HepG2 (cell line): Measurements from ENCODE around the gene NAIF1. TPM values are rescaled to one million over a fixed set of nuclear protein-coding genes. Genes with fewer than 3 reads are reported as not detected.
A peak's percentile ranks its signal among the peaks of the same experiment; 100 is the strongest.

Experiments used
- AKAP8 ChIP-seq: sonication (generic); formaldehyde crosslinking; IDR thresholded peaks from 2 replicates; pipeline ENCODE4 v1.5.1; 2020; ENCODE audit warnings: mild to moderate bottlenecking, missing genetic modification reagents
- CBX2 ChIP-seq, 2 experiments: fragments of 200-600 bp in 1 of 2; sonication (generic); formaldehyde crosslinking in 1 of 2; IDR thresholded peaks; 2 replicates each; pipeline versions ENCODE4 v1.7.0 to v1.8.1; 2018 to 2022; ENCODE audit warnings: low read depth in 2 of 2, low read length in 1 of 2, mild to moderate bottlenecking in 1 of 2, missing genetic modification reagents in 1 of 2
- ESRRA ChIP-seq: sonication (generic); formaldehyde crosslinking; IDR thresholded peaks from 2 replicates; pipeline ENCODE4 v1.5.1; 2020; ENCODE audit warnings: mild to moderate bottlenecking, low read depth, missing genetic modification reagents
- JUN ChIP-seq: sonication (generic); formaldehyde crosslinking; IDR thresholded peaks from 2 replicates; pipeline ENCODE4 v1.4.0; 2020; ENCODE audit warnings: mild to moderate bottlenecking, missing genetic modification reagents
- MATR3 ChIP-seq: sonication (generic); formaldehyde crosslinking; IDR thresholded peaks from 2 replicates; pipeline ENCODE4 v1.4.0; 2020; ENCODE audit warnings: missing genetic modification reagents
- MTA3 ChIP-seq: sonication (generic); formaldehyde crosslinking; IDR thresholded peaks from 2 replicates; pipeline ENCODE4 v1.4.0; 2020; ENCODE audit warnings: missing genetic modification reagents
- MYC ChIP-seq: sonication (generic); formaldehyde crosslinking; IDR thresholded peaks from 2 replicates; pipeline ENCODE4 v1.9.0; 2021; ENCODE audit warnings: missing genetic modification reagents, borderline replicate concordance
- NFAT5 ChIP-seq: sonication (generic); formaldehyde crosslinking; IDR thresholded peaks from 2 replicates; pipeline ENCODE4 v1.4.0; 2020; ENCODE audit warnings: missing genetic modification reagents
- SNAPC5 ChIP-seq: sonication (generic); formaldehyde crosslinking; IDR thresholded peaks from 2 replicates; pipeline ENCODE4 v1.8.1; 2023; ENCODE audit warnings: mild to moderate bottlenecking, missing genetic modification reagents, borderline replicate concordance
- ZBTB33 ChIP-seq: sonication (generic); formaldehyde crosslinking; IDR thresholded peaks from 2 replicates; pipeline ENCODE4 v1.4.0; 2020; ENCODE audit warnings: missing genetic modification reagents
- ZBTB8A ChIP-seq: sonication (generic); formaldehyde crosslinking; IDR thresholded peaks from 2 replicates; pipeline ENCODE4 v1.4.0; 2020; ENCODE audit warnings: mild to moderate bottlenecking, low read depth, missing genetic modification reagents, borderline replicate concordance
- ZIK1 ChIP-seq: sonication (generic); formaldehyde crosslinking; IDR thresholded peaks from 2 replicates; pipeline ENCODE4 v1.5.0; 2020; ENCODE audit warnings: mild to moderate bottlenecking, low read depth, missing genetic modification reagents, borderline replicate concordance
- ZNF232 ChIP-seq: sonication (generic); formaldehyde crosslinking; IDR thresholded peaks from 2 replicates; pipeline ENCODE4 v1.4.0; 2020; ENCODE audit warnings: missing genetic modification reagents, borderline replicate concordance
- ZNF335 ChIP-seq: sonication (generic); formaldehyde crosslinking; IDR thresholded peaks from 2 replicates; pipeline ENCODE4 v1.4.0; 2020; ENCODE audit warnings: missing genetic modification reagents
- ZNF468 ChIP-seq: sonication (generic); formaldehyde crosslinking; IDR thresholded peaks from 2 replicates; pipeline ENCODE4 v1.8.0; 2022; ENCODE audit warnings: mild to moderate bottlenecking, moderate library complexity, missing genetic modification reagents
- ZNF501 ChIP-seq: sonication (generic); formaldehyde crosslinking; IDR thresholded peaks from 2 replicates; pipeline ENCODE4 v1.5.1; 2020; ENCODE audit warnings: mild to moderate bottlenecking, moderate library complexity, missing genetic modification reagents
- ZNF552 ChIP-seq: sonication (generic); formaldehyde crosslinking; IDR thresholded peaks from 2 replicates; pipeline ENCODE4 v1.9.0; 2022; ENCODE audit warnings: missing genetic modification reagents, mild to moderate bottlenecking, borderline replicate concordance
- ZNF556 ChIP-seq: sonication (generic); formaldehyde crosslinking; IDR thresholded peaks from 2 replicates; pipeline ENCODE4 v1.4.0; 2020; ENCODE audit warnings: mild to moderate bottlenecking, missing genetic modification reagents, borderline replicate concordance
- ZNF567 ChIP-seq: sonication (generic); formaldehyde crosslinking; IDR thresholded peaks from 2 replicates; pipeline ENCODE4 v1.8.1; 2023; ENCODE audit warnings: mild to moderate bottlenecking, missing genetic modification reagents, borderline replicate concordance
- ZNF570 ChIP-seq: sonication (generic); formaldehyde crosslinking; IDR thresholded peaks from 2 replicates; pipeline ENCODE4 v1.4.0; 2020; ENCODE audit warnings: mild to moderate bottlenecking, missing genetic modification reagents, borderline replicate concordance
- ZNF644 ChIP-seq: IDR thresholded peaks from 2 replicates; pipeline ENCODE4 v1.6.1; 2016; ENCODE audit warnings: low read depth
- ZNF709 ChIP-seq: sonication (generic); formaldehyde crosslinking; IDR thresholded peaks from 2 replicates; pipeline ENCODE4 v1.5.0; 2020; ENCODE audit warnings: mild to moderate bottlenecking, missing genetic modification reagents
- polyA plus RNA-seq, 8 experiments: library from polyadenylated mRNA; depleted of rRNA in 3 of 8; stranded (reverse) in 7 of 8; unstranded in 1 of 8; fragments of >200 nt; fragmentation: Illumina TruSeq in 4 of 8; extraction: Trizol in 4 of 8; gene quantifications; 2 replicates each; pipeline versions ENCODE4 v1.2.1 to v1.2.3, GENCODE V29; 2011 to 2016; ENCODE audit warnings: low read depth in 4 of 8, missing spikeins in 1 of 8, mixed read lengths in 1 of 8; ENCODE audit not compliant: insufficient read depth in 1 of 8
- total RNA-seq, 5 experiments: library from RNA; depleted of rRNA; stranded (reverse); fragments of >200 nt; fragmentation: Illumina TruSeq; extraction: Trizol; gene quantifications; 2 replicates each; pipeline ENCODE4 v1.2.3, GENCODE V29; 2016; ENCODE audit warnings: low read depth in 1 of 5

The NAIF1 gene
- total and polyA plus RNA-seq, 2 of the 13 experiments (the other 11 are each of a cell fraction or from before 2014, with no cell fraction given) = 6.0 to 6.9 TPM

GRCh38 chr9:128104171-128104618 lies 37.1 kb upstream of the NAIF1 start (continued):
- no peak for TF ChIP-seq NFAT5 (CRISPR knock-in tag)
- peak; percentile 56; the same call in 1 of the 2 replicates for TF ChIP-seq ZNF644 (CRISPR knock-in tag)
- no peak for TF ChIP-seq ZNF570
- no peak for TF ChIP-seq CBX2 (IDR thresholded peaks at IDR 0.05; ENCODE audit: low read depth, low read length)
- no peak for TF ChIP-seq CBX2 (CRISPR knock-in tag; IDR thresholded peaks at IDR 0.05; ENCODE audit: low read depth)
- no peak for TF ChIP-seq ZNF501 (CRISPR knock-in tag)
- TF ChIP-seq MATR3 (CRISPR knock-in tag) = no peak
- TF ChIP-seq JUN (CRISPR knock-in tag) = 0 out of 2 replicates have a peak, but pooled peaks have one; percentile 62
- 0 out of 2 replicates have a peak, but pooled peaks have one; percentile 56 for TF ChIP-seq ZIK1 (CRISPR knock-in tag)
- TF ChIP-seq MYC (CRISPR knock-in tag) = peak; percentile 72; the same call in 1 of the 2 replicates
- no peak for TF ChIP-seq ZNF335 (CRISPR knock-in tag)
- no peak; the same call in 1 of the 2 replicates for TF ChIP-seq ZNF567 (CRISPR knock-in tag)
- no peak for TF ChIP-seq MTA3 (CRISPR knock-in tag)
- TF ChIP-seq ZBTB8A = no peak
- TF ChIP-seq ZNF709 (CRISPR knock-in tag) = no peak
- peak; percentile 71 for TF ChIP-seq ZNF556 (CRISPR knock-in tag)
- TF ChIP-seq ZNF552 = no peak
- peak; percentile 70; the same call in 1 of the 2 replicates for TF ChIP-seq ESRRA
- peak; percentile 26; the same call in 1 of the 2 replicates for TF ChIP-seq ZBTB33 (CRISPR knock-in tag)
- peak; percentile 52; the same call in 1 of the 2 replicates for TF ChIP-seq AKAP8 (CRISPR knock-in tag)
- TF ChIP-seq ZNF232 = no peak
- no peak for TF ChIP-seq ZNF468 (CRISPR knock-in tag)
- TF ChIP-seq SNAPC5 (CRISPR knock-in tag) = no peak
